Measurements from ENCODE around the gene ZNF768. TPM values are rescaled to one million over a fixed set of nuclear protein-coding genes. Genes with fewer than 3 reads are reported as not detected.

Gene ZNF768
- total RNA-seq, 1 experiment from 2014 or later = 68.3 TPM

DNA sequence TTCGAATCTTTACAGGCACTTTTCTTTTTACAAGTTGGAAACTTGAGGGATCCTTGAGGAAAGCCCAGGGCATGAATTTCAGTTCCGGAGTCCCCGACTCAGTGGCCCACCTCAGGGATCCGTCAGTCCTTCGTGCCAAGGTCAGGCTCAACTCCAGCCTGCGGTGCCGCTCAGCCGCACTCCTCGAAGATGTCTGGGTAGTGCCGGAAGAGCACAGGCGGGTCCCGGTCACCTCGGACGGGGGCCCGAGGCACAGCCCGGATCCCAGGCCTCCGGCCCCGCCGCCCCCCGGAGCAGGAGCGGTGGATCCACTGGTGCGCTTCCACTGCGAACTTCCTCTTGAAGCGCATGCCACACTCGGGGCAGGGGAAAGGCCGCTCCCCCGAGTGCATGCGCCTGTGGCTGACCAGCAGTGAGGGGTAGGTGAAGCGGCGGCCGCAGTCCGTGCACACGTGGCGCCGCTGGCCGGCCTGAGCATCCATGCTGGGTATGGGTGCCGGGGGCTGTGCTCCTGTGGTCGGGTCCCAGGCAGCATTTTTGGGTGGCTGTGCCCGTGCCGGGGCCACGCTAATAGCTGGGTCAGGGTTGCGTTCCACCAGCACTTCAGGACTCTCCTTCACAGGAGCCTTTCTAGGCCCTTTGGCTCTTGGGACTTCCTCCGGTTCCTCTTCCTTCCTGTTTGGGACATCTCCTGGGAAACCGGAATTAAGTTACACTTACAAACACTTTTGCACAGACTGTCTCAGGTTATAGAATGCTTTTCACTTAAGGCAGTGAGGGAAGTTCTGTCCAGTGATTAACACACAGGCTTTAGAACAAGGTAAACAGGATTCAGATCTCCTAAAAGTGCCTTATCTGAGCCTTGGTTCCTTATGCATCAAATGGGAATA lies 43.6 kb upstream of the ZNF768 start:
- ChIA-PET CTCF (no interaction called here), POLR2A (no interaction called here)
- in situ Hi-C loops (cut with HindIII; ENCODE audit: low pct_unique_long_range_greater_than_20kb, low sequenced_read_pairs) (no loop called here), intact Hi-C loops (cut with micrococcal nuclease; ENCODE audit: unreplicated experiment) (no loop called here)
- DNase-seq (ENCODE audit: low read depth, low spot score) (no peak), ATAC-seq (no peak)
- Histone ChIP-seq H3K4me3 (ENCODE audit: low read depth in 2 of 2, low read length in 2 of 2) (no peak overlapping the region), H3K27me3 (ENCODE audit: control insufficient read depth, insufficient read depth, low read length) (no peaks in the 10 kb centered on the region), H3K9me3 (ENCODE audit: control insufficient read depth, insufficient read depth, low read depth, low read length) (no peaks in the 10 kb centered on the region), H3K27ac (ENCODE audit: low read length) (no peak overlapping the region), H3K4me1 (ENCODE audit: control insufficient read depth, insufficient read depth, low read length) (peaks cover 9% of the 10 kb centered on the region), H3K36me3 (ENCODE audit: control insufficient read depth, insufficient read depth, low read length) (no peaks in the 10 kb centered on the region)
- BruUV-seq (replicated peaks) = TSS peak; percentile 51
- TF ChIP-seq POLR2AphosphoS5 (IDR thresholded peaks at IDR 0.05; ENCODE audit: low read depth, low read length) (no peak), SIN3A (IDR thresholded peaks at IDR 0.05; ENCODE audit: borderline replicate concordance, insufficient read depth, low read depth, low read length) (no peak), REST (IDR thresholded peaks at IDR 0.05; ENCODE audit: insufficient read depth in 1 of 2, low read depth in 2 of 2, low read length in 1 of 2) (no peak), CTCF (IDR thresholded peaks at IDR 0.05) (no peak)

GRCh38 chr16:30569281-30569680 lies 42.9 kb upstream of the ZNF768 start:
- Histone ChIP-seq H3K4me3 (ENCODE audit: low read depth in 2 of 2, low read length in 2 of 2) (no peak overlapping the region), H3K36me3 (ENCODE audit: control insufficient read depth, insufficient read depth, low read length) (no peaks in the 10 kb centered on the region), H3K27ac (ENCODE audit: low read length) (no peak overlapping the region), H3K4me1 (ENCODE audit: control insufficient read depth, insufficient read depth, low read length) (peaks cover 9% of the 10 kb centered on the region), H3K27me3 (ENCODE audit: control insufficient read depth, insufficient read depth, low read length) (no peaks in the 10 kb centered on the region), H3K9me3 (ENCODE audit: control insufficient read depth, insufficient read depth, low read depth, low read length) (no peaks in the 10 kb centered on the region)
- in situ Hi-C loops (cut with HindIII; ENCODE audit: low pct_unique_long_range_greater_than_20kb, low sequenced_read_pairs) = no loop called here
- no peak for ATAC-seq
- ChIA-PET CTCF (no interaction called here), POLR2A (interaction anchor here (0.7 kb wide), 1 partner anchor 412 kb away, joined by 3 read pairs; no protein-coding TSS in a partner anchor)
- intact Hi-C loops (cut with micrococcal nuclease; ENCODE audit: unreplicated experiment) = no loop called here
- TF ChIP-seq SIN3A (IDR thresholded peaks at IDR 0.05; ENCODE audit: borderline replicate concordance, insufficient read depth, low read depth, low read length) (no peak), TCF7L2 (IDR thresholded peaks at IDR 0.05; ENCODE audit: low read depth, low read length) (no peak), CTCF (IDR thresholded peaks at IDR 0.05) (no peak), REST (IDR thresholded peaks at IDR 0.05; ENCODE audit: insufficient read depth in 1 of 2, low read depth in 2 of 2, low read length in 1 of 2) (no peak), POLR2AphosphoS5 (IDR thresholded peaks at IDR 0.05; ENCODE audit: low read depth, low read length) (no peak)
- no TSS peak for BruUV-seq (replicated peaks)
- DNase-seq (ENCODE audit: low read depth, low spot score) = no peak
